ENCODE measurements around the gene PACRG.

PACRG gene

GRCh38 chr6:163098827-163099479 is 371.2 kb downstream of the PACRG start:
- no peak for DNase-seq

- DNase-seq: no peak
These were observed 371.9 kb downstream of the PACRG start for GRCh38 chr6:163099621-163100171.

- DNase-seq: no peak
These were observed 372.5 kb downstream of the PACRG start for GRCh38 chr6:163100259-163100658.

GRCh38 chr6:163113358-163113962 is 385.7 kb downstream of the PACRG start:
- DNase-seq: no peak

DNA sequence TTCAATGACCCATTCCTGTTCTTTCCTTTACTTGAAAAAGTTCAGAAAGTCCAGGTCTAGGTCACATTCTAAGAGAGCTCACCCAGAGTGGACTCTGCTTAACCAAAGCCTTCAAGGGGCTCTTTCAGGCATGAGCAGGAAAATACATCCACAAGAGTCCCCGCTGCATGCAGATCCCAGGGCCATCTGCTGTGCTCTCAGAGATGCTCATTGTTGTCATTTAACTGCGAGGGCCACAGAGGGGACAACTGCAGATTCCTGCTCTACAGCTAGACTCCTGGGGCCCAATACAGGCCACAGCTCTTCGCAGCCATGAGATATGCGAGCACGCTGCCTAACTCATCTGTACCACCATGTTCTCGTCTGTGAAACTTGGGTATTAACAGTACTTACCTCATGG is 391.2 kb downstream of the PACRG start:
- no peak for DNase-seq

- DNase-seq: no peak
These were observed 392.4 kb downstream of the PACRG start for GRCh38 chr6:163120223-163120622.

- no peak for DNase-seq
These were observed 393.5 kb downstream of the PACRG start for GRCh38 chr6:163121270-163121669.

GRCh38 chr6:163122365-163122764 is 394.6 kb downstream of the PACRG start:
- no peak for DNase-seq

DNA sequence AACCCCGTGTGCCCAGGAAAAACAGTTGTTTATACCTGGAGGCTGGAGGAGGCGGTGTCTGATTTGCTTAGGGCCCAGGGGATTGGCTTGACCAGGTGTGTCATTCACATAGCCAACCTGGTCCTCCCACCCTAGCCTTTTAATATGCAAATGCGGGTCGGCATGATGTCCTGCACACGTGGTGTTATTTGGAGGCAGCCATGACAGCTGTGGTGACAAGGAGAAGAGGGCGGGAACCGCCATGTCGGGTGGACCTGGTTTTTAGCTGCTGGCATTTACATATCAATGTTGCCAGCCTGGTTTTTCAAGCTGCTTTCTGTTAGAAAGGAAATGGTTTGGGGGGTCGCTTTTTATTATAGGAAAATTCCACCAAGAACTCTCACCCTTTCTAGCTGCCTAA is 395.3 kb downstream of the PACRG start:
- DNase-seq: no peak

DNA sequence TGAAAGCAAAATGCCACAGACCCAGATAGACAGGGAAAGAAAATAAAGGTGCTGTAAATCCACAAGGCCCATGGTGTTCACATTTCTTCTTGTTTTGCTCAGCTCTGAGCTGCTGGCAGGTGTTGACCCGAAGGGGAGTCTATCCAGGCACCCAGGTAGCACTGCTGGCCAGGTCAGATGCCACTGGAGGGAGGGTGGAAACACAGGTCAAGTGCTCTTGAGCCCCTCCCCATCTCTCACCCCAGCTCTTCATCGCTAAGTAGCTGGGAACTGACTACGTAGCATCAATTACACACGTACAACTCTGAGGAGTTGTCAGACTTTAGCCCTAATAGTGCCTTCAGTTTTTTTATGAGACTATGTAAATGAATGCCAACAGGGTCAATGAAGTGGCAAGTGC is 399.0 kb downstream of the PACRG start:
- no peak for DNase-seq

GRCh38 chr6:163127587-163127986 is 399.8 kb downstream of the PACRG start:
- DNase-seq: no peak

GRCh38 chr6:163128324-163128723 is 400.6 kb downstream of the PACRG start:
- DNase-seq: no peak

GRCh38 chr6:163132050-163132750 is 404.4 kb downstream of the PACRG start:
- no peak for DNase-seq

DNA sequence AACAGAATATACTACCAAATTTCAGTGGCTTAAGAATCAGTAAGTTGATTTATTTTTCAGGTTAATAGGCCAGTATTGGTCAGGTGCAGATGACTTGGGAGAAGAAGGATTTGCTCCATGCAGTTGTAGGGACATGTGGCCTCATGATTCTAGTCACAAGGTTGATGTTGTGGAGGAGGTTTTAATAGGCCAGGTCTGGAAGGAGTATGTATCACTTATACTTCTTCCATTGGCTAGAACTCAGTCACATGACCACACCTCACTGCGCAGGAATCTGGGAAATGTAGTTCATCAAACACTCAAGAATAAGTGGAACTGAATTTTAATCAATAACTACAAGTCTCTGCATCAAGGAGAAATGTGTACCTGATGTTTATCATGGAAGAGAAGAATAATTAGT is 405.2 kb downstream of the PACRG start:
- no peak for DNase-seq

DNA sequence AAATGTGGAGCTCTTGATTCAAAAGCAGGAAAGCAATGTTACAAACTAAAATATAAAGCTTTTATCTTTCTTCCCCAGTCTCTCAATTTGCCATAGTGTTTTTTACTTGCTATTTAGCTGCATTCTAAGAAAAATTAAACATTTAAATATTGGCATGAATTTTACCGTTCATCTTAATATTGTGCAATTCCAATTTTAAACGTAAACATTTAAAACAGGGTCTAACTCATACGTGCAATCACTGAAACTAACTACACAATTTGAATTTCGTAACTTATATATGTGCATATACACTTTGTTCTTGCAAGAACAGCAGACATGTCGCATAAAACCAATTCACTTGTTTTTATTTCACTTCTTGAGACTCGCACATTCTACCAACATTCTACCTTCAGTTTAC is 405.9 kb downstream of the PACRG start:
- DNase-seq: no peak

- no peak for DNase-seq
These were observed 409.1 kb downstream of the PACRG start for GRCh38 chr6:163136681-163137397.

GRCh38 chr6:163137398-163137881 is 409.7 kb downstream of the PACRG start:
- DNase-seq: no peak

DNA sequence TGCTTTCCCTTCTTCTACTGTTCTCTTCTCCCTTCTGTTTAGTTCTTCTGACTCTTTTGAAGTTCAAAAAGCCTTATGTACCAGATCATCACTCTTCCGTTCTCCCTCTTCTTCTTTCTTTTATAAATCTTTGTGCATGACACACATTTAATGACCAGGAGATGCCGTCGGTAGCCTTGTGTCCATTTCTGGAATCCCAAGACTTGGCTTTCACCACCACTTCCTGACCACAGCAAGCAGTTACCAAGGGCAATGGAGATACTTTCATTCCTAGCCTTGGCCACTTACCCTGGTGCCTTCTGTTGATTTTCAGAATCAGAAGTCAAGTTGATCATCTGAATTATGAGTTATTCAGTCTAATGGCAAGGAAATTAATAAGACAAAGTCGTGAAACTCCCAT is 418.3 kb downstream of the PACRG start:
- DNase-seq: no peak

- DNase-seq: no peak
These were observed 420.2 kb downstream of the PACRG start for GRCh38 chr6:163147994-163148393.

- DNase-seq: no peak
These were observed 420.9 kb downstream of the PACRG start for GRCh38 chr6:163148451-163149278.

DNA sequence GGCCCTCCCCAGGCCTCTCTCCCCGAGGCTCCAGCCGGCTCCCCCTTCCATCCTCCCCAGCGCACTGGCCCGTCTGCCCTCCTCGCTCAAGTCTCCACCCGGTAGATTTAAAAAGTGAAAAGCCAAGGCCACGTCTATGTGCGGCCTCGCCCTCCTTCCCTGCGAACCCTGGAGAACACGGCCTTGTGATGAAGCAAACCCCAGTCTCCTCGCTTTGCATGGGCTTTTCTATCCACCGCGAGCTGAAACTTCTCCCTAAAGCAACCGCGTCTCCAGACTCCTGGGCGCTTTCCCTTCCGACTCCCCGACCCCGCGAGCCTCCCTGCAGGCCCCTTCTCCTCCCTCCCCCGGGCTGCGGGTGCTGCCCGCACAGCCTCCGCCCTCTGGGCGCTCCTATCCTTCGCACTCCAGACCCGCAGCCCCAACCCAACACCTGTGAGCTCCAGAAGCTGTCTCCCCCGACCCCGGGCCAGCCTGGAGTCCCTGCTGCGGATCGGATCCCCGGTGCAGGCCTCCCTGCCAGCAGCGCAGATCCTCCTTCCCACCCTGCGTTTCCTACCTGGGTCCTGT is 421.6 kb downstream of the PACRG start:
- DNase-seq: no peak

DNA sequence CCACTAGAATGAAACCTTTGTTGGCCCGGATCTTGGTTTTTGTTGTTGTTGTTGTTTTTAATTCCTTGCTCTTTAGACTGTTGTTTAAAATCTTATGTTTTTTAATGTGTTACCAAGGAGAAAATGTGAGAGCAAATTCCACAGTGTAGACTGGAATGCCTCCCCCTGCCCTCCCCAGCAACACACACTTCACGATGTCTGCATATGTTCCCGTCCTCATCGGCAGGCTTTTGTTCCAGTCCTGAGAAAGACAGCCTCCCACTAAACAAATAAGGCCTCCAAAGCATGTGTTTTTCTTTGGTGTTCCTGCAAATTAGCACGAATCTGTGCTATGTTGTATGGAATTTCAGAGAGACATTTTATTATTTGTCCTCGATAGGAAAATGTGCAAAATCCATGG is 423.4 kb downstream of the PACRG start:
- DNase-seq: no peak
